Measurements from ENCODE around the gene DGAT2.

Gene DGAT2

DNA sequence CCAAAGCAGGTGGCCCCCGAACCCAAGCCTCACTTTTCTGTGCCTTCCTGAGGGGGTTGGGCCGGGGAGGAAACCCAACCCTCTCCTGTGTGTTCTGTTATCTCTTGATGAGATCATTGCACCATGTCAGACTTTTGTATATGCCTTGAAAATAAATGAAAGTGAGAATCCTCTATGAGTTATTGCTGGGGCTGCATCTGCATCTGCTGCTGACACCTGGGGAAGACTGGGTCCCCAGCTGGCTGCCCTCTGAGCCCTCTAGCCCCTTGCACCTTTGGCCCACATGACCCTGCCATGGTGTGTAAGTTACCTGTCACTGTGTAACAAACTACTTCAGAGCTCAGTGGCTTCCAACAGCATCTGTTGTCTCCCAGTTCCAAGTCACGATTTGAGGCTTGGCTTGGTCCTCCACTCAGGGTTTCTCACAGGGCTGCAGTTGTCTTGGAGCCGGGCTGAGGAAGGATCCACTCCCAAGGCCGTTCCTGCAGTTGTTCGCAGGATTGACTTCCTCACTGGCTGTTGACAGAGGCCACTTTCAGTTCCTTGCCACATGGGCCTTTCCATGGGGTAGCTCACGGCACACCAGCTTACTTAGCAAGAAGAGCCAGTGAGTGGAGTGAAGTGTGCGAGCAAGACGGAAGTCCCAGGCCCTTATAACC lies 32.9 kb downstream of the DGAT2 start:
- no peak for DNase-seq (ENCODE audit: low spot score)

DNA sequence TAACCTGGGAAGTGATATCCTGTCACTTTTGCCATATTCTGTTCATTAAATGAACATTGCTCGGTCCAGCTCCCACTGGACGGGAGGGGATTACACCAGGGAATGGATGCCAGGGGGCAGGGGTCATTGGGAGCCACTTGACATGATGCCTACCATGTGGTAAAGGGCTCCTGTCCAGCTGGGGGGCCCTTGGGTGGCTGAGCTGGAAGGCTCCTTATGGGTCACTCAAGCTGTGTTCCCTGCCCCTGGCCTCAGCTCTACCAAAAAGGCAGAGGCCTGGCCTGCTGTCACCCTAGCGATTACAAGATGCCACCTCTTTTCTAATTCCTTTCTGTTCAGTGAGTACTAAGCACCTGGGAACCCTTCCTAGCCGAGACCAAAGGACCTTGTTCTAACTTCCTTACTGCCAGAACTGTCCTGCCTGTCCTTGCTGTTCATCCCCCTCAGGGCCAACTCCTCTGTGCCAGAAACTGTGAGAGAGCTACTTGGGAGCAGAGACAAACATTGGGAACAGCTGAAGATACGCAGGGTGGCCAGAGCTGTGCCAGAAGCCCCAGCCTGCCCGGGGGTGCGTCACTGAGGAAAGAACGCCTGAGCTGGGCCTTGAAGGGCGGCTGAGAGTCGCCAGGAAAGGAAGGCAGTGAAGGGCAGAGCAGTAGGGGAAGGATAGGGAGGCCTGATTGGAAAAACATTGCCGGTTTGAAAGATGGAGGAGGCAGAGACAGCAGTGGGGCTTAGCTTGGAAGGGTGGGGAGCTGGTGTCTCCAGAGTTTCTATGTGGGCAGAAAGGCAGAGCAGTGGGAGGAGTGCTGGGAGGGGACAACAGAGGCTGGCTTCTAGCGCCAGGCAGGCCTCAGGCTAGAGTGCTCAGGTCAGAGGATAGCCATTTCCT lies 33.7 kb downstream of the DGAT2 start:
- no peak for DNase-seq (ENCODE audit: low spot score)

DNA sequence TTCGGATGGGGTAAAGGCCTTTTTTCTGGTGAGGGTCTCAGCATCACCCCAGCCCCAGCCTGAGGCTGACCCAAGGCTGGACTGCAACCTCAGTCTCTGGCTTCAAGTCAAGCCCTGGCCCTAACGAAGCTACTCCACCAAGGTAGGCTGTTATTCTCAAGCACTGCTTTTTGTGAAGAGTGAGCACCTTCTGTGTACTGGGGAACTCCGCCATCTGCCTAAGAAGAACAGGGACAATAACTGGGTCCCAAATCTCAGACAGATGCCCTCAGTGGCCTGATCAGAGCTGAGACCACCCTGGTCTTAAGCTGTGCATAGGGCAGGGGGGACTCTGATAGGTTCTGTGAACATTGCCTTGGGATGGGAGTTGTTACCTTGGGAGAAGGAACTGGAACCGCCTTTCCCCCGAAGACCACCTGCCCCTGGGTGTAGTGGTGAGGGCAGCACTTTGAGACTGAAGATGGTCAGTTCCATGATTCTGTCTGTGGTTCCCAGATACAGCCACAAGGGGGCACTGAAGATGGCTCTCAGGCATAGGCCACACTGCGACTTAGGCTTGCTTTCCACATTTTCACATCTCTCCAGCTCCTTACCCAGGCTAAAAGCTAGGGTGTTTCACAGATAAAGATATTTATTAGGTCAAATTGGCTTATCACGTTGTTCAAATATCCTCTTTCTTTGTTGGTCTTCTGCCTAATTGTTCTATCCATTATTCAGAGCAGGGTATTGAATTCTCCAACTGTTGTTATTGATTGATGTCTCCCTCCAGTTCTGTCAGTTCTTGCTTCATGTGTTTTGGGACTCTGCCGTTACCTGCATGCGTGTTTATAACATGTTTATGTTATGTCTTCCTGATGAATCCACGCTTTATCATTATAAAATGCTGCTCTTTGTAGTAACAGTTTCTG lies 34.6 kb downstream of the DGAT2 start:
- peak; percentile 77 for DNase-seq (ENCODE audit: low spot score)

DNA sequence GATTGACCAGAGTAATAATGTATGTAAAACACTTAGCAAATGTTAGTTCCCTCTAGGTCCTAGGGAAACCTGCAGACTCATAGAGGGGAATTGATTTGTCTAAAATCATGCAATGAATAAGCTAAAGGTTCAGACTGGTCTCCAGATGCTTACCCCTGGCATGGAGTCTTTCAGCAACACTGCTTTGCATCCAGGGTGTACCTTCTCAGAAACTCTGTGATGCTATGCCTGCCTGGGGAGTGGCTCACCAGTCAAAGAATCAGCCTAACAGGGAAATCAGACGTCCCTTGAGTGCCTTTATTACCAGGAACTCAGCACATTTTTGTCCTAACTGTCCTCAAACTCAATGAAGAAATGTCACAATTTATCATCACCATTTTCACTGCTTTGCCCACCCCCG lies 40.5 kb downstream of the DGAT2 start:
- DNase-seq (ENCODE audit: low spot score) = no peak

DNA sequence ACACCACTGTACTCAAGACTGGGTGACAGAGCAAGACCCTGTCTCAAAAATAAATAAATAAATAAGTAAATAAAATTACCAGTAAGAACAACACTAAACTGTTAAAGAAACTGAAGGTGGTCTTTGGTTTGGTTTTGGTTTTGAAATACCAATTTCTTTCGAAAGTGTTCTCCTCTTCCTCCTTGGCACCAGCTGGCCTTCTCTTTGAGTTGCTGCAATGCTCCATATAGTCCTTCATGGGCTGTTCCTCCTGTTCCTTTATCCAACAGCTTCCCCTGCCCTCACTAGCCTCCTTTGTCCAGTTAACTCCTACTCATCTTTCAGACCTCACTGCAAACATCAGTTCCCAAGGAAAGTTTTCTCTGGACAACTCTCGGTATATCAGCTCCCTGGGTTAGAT lies 41.4 kb downstream of the DGAT2 start:
- no peak for DNase-seq (ENCODE audit: low spot score)

DNA sequence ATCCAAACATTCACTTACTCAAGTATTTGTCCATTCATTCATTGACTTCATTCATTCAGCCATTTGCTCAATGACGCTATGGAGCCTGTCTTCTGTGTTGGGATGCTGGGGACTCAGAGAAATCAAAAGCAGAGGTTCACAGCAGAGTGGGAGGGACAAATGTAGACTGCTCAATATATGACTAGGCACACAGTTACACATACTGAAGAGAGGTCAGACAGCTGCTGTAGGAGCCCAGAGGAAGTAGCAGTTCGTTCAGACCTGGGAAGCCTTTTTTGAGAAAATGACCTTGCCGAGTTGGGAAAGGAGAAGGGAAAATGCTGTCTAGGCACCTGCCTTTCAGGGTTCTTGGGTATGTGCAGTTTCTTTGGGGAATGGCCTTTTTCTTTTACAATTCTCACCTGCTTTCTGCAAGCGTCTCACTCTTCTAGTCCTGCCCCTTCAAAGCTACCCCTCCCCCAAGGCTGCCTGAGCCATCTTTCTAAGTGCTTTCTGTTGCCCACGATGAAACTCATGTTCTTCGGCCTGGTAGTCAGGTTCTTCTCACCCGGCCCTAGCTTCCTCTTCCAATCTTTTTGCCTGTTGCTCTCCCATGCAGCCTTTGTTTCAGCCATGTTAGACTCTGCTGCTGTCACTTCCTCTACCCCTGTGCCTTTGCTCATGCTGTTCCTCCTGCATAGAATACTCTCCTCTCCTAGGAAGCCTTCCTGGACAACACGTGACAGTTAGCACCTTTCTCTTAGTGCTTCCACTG lies 42.2 kb downstream of the DGAT2 start:
- DNase-seq (ENCODE audit: low spot score) = no peak

DNA sequence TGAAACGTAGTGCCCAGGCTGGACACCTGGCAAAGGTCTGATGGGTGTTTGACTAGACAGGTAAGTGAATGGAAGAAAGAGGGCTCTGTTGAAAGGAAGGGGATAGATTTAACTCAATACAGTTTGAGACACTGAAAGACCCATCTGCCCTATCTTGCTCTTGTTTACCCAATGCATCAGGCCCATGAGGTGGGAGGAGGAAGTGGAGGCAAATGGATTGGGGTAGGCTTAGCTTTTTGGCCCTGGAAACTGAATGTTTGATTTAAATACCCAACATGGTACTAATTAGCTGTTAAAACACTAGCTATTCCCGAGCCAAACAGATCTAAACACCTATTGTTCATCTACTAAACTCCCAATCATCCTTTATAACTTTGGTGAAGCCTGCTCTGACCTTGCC lies 42.9 kb downstream of the DGAT2 start:
- DNase-seq (ENCODE audit: low spot score) = no peak

DNA sequence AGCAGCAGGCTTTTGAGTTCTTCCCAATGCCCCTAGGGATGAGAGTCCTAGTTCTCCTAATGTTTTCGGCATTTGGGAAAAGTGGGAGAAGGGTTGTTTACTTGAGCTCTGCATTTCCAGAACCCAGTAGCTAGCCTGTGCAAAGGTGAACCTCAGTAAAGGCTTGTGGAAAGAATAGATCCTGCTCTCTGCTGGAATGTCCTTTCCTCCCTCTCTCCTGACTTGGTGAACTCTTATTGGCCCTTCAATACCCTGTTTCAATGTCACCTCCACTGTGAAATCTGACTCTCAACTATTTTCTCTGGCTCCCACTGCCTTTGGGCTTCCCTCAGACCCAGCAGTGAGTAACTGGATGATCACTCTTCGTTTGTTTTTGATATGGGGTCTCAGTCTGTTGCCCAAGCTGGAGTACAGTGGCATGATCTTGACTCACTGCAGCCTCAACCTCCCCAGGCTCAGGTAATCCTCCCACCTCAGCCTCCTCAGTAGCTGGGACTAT lies 44.0 kb downstream of the DGAT2 start:
- no peak for DNase-seq (ENCODE audit: low spot score)

DNA sequence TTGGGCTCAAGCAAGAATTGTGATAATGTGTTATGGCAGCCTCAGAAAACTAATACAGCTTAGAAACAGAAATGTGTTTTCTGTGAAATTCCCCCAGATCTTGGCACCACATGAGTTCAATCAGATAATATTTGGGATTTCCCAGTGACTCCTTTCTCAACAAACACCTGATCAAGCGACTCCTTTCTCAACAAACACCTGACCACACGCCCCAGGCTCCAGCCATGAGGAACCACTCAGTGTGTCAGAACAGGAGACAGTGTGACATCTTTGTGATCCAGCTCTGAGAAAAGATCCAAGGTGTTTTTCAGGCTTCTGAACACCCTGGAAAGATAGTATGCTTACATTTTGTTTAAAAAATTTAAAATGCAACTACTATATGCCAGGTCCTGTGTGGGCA lies 44.5 kb downstream of the DGAT2 start:
- no peak for DNase-seq (ENCODE audit: low spot score)

DNA sequence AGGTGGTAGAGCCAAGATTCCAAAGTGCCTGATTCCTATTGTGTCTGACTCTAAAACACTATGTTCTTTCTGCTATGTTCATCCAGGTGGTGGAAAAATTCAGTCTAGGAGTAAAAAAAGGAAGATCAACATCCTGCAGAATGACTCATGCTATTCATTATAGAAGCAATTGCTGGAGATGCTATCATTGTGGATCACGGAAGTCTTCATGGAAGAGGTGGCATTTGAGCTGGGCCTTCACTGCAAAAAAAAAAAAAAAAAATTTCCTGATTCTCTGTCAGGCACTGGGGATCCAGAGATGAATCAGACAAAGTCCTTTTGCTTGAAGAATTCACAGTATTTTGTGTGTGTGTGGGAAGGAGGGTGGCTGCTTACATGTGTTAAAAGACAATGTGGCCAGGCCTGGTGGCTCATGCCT lies 45.1 kb downstream of the DGAT2 start:
- no peak for DNase-seq (ENCODE audit: low spot score)

DNA sequence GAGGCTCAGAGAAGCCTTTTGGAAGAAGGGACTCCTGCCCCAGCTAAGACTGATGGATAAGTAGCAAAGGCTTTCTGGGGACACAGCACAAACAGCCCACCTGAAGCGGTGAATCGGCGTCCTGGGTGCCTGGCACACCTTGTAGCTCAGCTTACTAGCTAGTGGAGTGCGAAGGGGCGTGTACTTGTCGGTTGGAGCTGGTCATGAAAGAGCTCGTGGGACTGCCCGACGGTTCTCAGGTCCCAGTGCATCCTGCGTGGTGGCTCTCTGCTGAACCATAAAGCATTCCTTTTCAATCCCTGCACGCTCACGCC lies 45.7 kb downstream of the DGAT2 start:
- no peak for DNase-seq (ENCODE audit: low spot score)

DNA sequence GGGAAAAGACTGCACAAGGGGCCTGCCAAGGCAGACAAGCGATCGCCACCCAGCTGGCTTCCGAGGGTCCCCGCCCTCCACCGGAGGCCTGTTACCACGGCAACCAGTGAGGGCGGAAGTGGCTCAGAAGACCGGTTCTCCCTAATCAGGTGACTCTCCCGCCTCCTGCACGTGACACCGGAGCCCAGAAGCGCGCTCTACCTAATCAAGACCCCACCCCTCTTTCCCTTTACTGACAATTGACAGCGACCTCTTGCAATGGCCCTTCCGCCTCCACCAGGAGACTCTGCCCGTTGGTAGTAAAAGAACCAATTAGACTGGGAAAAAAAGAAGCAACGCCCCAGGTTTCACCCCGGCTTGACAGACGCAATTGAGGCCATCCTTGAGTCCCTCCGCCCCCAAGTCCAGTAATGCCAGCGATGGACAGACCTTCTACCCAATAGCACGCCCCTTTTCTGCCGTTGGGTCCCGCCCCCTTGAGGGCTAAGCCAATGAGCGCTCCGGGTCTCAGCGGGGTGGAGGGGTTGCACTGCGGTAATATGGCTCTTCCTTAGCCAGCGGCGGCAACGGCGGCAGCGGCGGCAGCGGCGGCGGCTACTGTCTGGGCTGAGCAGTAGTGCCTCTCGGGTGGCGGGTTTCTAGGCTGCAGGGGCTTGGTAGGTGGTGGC lies 46.2 kb downstream of the DGAT2 start, which contains the start of gene UVRAG:
TSS of gene UVRAG (plus strand) at position 534 of the 668 bp plus-strand sequence. CDS start 198 bp downstream, outside the sequence.
- DNase-seq (ENCODE audit: low spot score) = peak; percentile 99

DNA sequence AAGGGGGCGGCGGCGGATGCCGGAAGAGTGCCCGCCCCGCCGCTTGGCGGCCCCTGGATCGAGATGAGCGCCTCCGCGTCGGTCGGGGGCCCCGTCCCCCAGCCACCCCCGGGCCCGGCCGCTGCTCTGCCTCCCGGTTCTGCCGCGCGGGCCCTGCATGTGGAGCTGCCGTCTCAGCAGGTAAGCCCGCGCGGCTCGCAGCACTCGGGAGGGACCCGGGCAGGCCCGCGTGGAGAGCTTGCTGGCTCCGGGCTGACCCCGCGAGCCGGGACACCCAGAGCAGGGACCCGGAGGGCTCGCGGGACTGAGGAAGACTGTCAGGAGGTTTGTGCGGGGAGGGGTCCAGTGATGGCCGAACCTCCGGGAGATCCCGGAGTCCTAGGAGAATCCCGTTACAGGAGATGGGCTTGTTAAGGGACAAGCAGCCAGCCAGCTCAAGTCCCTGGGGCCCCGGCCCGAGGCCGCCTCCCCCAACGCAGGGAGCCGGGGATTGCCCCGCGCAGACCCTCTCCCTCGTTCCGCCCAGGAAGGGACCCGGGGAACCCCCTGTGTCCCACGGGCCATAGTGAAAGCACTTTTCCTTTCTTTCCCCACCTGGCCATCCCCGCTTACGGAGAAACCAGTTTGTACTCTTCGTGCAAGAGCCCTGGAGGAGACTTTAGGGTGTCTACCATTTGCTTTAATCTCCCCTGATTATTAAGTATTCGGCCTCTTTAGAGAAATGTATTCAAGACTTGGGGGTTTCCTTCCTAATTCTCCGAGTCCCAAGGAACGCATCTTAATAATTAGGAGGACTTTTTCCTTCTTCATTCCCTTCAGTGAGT lies 47.0 kb downstream of the DGAT2 start:
- peak; percentile 34 for DNase-seq (ENCODE audit: low spot score)

DNA sequence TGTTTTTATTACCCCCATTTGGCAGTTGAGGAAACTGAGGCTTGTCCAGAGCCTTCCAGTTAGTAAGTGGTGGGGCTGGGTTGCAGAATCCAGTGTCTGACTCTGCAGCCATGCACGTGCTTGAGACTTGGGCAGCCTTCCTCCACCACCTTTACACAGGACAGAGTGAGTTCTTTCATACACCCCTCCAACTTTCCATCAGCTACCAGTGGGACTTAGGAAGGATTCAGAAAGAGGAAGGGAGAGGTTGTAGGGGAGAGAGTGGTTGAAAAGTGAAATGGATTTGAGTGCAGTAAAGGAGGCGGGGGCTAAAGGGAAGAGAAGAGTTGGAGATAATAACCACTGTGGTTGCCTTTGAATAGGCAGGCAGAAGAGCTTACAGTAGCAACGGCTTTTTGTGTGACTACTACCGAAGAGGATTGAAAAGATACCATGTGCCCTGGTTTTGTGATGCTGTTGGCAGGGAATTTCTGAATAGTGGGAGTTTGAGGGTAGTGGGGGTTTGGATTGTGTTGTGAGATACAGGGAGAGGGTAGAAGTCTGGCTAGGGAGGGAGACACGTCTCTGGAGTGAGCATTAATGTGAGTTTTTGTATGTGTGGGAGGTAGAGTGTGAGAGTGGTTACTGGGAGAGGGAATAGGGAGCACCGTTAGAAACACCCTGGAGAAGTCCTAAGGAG lies 48.1 kb downstream of the DGAT2 start:
- no peak for DNase-seq (ENCODE audit: low spot score)

DNA sequence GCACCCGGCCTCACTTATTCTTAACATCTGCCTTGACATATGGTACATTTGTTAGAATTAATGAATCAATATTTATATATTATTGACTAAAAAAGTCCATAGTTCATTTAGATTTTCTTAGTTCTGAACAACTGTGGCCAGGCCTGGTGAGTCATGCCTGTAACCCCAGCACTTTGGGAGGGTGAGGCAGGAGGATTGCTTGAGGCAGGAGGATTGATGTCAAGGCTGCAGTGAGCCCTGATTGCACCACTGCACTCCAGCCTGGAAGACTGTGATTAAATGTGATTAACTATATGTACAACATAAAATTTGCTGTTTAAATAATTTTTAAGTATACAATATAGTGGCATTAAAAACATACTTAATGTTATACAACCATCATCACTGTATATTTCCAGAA lies 52.1 kb downstream of the DGAT2 start:
- DNase-seq (ENCODE audit: low spot score) = no peak

DNA sequence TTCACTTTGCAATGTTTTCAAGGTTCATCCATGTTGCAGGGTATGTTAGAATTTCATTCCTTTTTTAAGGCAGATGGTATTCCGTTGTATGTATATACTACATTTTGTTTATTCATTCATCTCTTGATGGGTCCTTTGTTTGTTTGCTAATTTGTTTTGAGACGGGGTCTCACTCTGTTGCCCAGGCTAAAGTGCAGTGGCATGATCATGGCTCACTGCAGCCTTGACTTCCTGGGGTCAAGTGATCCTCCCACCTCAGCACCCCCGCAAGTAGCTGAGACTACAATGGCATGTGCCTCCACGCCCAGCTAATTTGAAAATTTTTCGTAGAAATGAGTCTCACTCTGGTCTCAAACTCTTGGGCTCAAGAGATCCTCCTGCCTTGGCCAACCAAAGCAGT lies 52.6 kb downstream of the DGAT2 start:
- no peak for DNase-seq (ENCODE audit: low spot score)

DNA sequence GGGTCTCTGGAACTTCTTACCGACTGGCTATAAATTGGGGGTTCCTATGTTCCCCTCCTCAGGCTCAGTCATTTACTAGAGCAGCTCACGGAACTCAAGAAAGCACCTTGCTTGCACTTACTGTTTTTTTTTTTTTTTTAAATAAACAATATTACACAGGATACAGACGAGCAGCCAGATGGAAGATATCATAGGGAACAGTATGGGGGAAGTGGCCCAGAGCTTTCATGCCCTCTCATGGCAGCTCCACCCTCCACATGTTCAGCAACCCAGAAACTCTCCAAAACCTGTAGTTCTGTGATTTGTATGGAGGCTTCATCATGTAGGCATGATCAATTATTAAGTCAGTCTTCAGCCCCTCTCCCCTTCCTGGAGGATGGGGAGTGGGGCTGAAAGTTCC lies 54.0 kb downstream of the DGAT2 start:
- DNase-seq (ENCODE audit: low spot score) = no peak

DNA sequence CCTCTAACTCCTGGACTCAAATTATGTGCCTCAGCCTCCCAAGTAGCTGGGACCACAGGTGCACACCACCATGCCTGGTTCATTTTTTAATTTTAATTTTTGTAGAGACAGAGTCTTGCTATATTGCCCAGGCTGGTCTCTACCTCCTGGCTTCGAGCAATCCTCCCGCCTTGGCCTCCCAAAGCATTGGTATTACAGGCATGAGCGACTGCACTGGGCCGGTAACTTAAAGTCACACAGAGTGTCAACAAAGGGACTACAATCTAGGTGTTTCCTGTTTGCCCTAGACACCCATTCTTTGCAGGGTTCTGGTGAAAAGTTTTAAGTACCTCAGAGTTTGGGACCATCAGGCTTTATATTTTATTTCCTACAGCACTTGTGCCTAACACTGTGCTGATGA lies 54.8 kb downstream of the DGAT2 start:
- DNase-seq (ENCODE audit: low spot score) = no peak

DNA sequence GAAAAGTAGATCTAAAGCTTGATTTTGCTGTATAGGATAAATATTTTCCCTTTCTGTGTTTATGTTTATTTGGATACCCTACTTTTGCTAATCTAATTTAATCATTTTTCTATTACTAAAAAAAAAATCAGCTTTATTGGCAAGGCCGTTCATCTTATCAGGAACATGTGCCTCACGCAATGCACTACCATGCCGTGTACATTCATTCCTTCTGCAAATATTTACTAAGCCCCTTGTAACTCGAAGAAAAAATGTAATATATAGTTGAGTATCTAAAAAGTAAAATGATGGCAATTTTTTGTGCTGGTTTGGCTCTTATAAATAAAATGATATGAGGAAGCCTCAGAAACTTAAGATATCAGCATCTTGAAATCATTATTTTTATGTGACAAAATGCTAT lies 55.4 kb downstream of the DGAT2 start:
- no peak for DNase-seq (ENCODE audit: low spot score)
